ENCODE measurements around the gene TMA16.

DNA sequence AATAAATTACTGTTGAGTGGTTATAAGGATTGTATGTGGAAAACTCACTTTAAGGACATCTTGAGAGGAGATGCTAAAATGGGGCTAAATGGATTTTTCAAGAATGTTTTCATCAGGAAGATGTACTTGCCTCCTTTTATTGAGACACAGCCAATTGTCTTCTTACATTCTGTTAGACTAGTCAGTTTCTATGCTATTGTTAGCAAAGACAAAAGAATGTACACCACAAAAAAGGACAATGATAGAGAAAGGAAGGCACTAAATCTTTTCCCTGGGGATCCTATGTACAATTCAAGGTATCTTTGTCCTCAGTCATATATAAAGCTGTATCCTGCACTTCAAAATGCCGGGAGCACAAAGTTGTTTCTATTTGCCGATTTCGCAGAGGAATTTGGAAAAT, 42.6 kb downstream of the TMA16 start:
- TF ChIP-seq POLR2AphosphoS5 (IDR thresholded peaks at IDR 0.05) (no peak), EP300 (IDR thresholded peaks at IDR 0.05) (no peak), POLR2A (IDR thresholded peaks at IDR 0.05) (no peak)
- TF ChIP-seq, protein P1, sequence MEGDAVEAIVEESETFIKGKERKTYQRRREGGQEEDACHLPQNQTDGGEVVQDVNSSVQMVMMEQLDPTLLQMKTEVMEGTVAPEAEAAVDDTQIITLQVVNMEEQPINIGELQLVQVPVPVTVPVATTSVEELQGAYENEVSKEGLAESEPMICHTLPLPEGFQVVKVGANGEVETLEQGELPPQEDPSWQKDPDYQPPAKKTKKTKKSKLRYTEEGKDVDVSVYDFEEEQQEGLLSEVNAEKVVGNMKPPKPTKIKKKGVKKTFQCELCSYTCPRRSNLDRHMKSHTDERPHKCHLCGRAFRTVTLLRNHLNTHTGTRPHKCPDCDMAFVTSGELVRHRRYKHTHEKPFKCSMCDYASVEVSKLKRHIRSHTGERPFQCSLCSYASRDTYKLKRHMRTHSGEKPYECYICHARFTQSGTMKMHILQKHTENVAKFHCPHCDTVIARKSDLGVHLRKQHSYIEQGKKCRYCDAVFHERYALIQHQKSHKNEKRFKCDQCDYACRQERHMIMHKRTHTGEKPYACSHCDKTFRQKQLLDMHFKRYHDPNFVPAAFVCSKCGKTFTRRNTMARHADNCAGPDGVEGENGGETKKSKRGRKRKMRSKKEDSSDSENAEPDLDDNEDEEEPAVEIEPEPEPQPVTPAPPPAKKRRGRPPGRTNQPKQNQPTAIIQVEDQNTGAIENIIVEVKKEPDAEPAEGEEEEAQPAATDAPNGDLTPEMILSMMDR (IDR thresholded peaks at IDR 0.05): no peak
